ENCODE results near the gene SH3TC2. TPM values are rescaled to one million over a fixed set of nuclear protein-coding genes. Genes with fewer than 3 reads are reported as not detected.

Gene SH3TC2
- total and polyA plus RNA-seq, 2 donors (not counting 1 experiment from before 2014, with no cell fraction given) = not detected

- H3K9ac ChIP-seq (ENCODE audit: low read length) = no peak overlapping the region
- ATAC-seq (ENCODE audit: low read depth) (no peak), DNase-seq (no peak)
- H3K27me3 ChIP-seq (replicated peaks in 1 of 4; ENCODE audit: control extremely low read depth in 1 of 4, control insufficient read depth in 3 of 4, insufficient read depth in 4 of 4, low read length in 3 of 4) = no peaks in the 10 kb centered on the region
- H3K4me2 ChIP-seq (replicated peaks; ENCODE audit: low read depth, low read length, poor library complexity, severe bottlenecking) = no peak overlapping the region
- WGBS (ENCODE audit: insufficient coverage) = no CpG with 5 or more reads among the region's 1 CpG
- TF ChIP-seq EZH2 (IDR thresholded peaks at IDR 0.05; ENCODE audit: borderline replicate concordance, insufficient read depth, low read depth, low read length, poor library complexity, severe bottlenecking) (no peak), CTCF (IDR thresholded peaks at IDR 0.05) (no peak)
- no peaks in the 10 kb centered on the region for H3K9me3 ChIP-seq (ENCODE audit: control extremely low read depth in 1 of 3, control insufficient read depth in 2 of 3, insufficient read depth in 1 of 3, low read length in 2 of 3)
- H3K79me2 ChIP-seq (ENCODE audit: control insufficient read depth, insufficient read depth, low read length) = no peaks in the 10 kb centered on the region
- no peak overlapping the region for H3K27ac ChIP-seq (ENCODE audit: low read length in 2 of 2)
- no peaks in the 10 kb centered on the region for H3K4me1 Mint-ChIP-seq
- H3K4me3 ChIP-seq (ENCODE audit: control extremely low read depth in 1 of 5, extremely low read depth in 1 of 5, insufficient read depth in 1 of 5, low read depth in 2 of 5, low read length in 4 of 5) = no peak overlapping the region
- H3K4me1 ChIP-seq (ENCODE audit: control insufficient read depth in 2 of 2, insufficient read depth in 2 of 2, low read length in 2 of 2) = no peaks in the 10 kb centered on the region
- H3K27ac Mint-ChIP-seq = no peak overlapping the region
- ChIA-PET POLR2A (no interaction called here), CTCF (interaction anchor here (3.4 kb wide), 1 partner anchor 14 kb away, joined by 16 read pairs; no protein-coding TSS in a partner anchor)
- no peak overlapping the region for H2AFZ ChIP-seq (ENCODE audit: insufficient read depth, low read depth, low read length, poor library complexity, severe bottlenecking)
- H4K20me1 ChIP-seq (ENCODE audit: control insufficient read depth, insufficient read depth, low read length, poor library complexity, severe bottlenecking) = no peaks in the 10 kb centered on the region
- H3K4me3 Mint-ChIP-seq = no peak overlapping the region
- H3K27me3 Mint-ChIP-seq = peaks cover 25% of the 10 kb centered on the region
- intact Hi-C loops (cut with micrococcal nuclease) = no loop called here
- no peaks in the 10 kb centered on the region for H3K36me3 ChIP-seq (replicated peaks in 1 of 2; ENCODE audit: control extremely low read depth in 1 of 2, control insufficient read depth in 1 of 2, extremely low read depth in 1 of 2, insufficient read depth in 2 of 2, low read length in 1 of 2)
- no peaks in the 10 kb centered on the region for H3K9me3 Mint-ChIP-seq (ENCODE audit: insufficient read depth)
Measured at GRCh38 chr5:149022200-149022599, 40.7 kb downstream of the SH3TC2 start.

GRCh38 chr5:149019679-149020078 lies 43.2 kb downstream of the SH3TC2 start:
- H3K79me2 ChIP-seq (ENCODE audit: control insufficient read depth, insufficient read depth, low read length) = no peaks in the 10 kb centered on the region
- intact Hi-C loops (cut with micrococcal nuclease) = no loop called here
- H3K27me3 ChIP-seq (replicated peaks in 1 of 4; ENCODE audit: control extremely low read depth in 1 of 4, control insufficient read depth in 3 of 4, insufficient read depth in 4 of 4, low read length in 3 of 4) = no peaks in the 10 kb centered on the region
- no peak overlapping the region for H3K9ac ChIP-seq (ENCODE audit: low read length)
- no peaks in the 10 kb centered on the region for H3K9me3 Mint-ChIP-seq (ENCODE audit: insufficient read depth)
- peaks cover 25% of the 10 kb centered on the region for H3K27me3 Mint-ChIP-seq
- no peaks in the 10 kb centered on the region for H4K20me1 ChIP-seq (ENCODE audit: control insufficient read depth, insufficient read depth, low read length, poor library complexity, severe bottlenecking)
- H3K4me3 ChIP-seq (ENCODE audit: control extremely low read depth in 1 of 5, extremely low read depth in 1 of 5, insufficient read depth in 1 of 5, low read depth in 2 of 5, low read length in 4 of 5) = no peak overlapping the region
- ChIA-PET CTCF (interaction anchor here (0.7 to 0.9 kb wide), 3 partner anchors 23 to 289 kb away, joined by 3 read pairs; no protein-coding TSS in a partner anchor), POLR2A (no interaction called here)
- H3K4me1 Mint-ChIP-seq = no peaks in the 10 kb centered on the region
- H3K4me1 ChIP-seq (ENCODE audit: control insufficient read depth in 2 of 2, insufficient read depth in 2 of 2, low read length in 2 of 2) = no peaks in the 10 kb centered on the region
- no peak overlapping the region for H2AFZ ChIP-seq (ENCODE audit: insufficient read depth, low read depth, low read length, poor library complexity, severe bottlenecking)
- WGBS (ENCODE audit: insufficient coverage) = no CpG with 5 or more reads among the region's 4 CpGs
- DNase-seq = no peak
- H3K9me3 ChIP-seq (ENCODE audit: control extremely low read depth in 1 of 3, control insufficient read depth in 2 of 3, insufficient read depth in 1 of 3, low read length in 2 of 3) = no peaks in the 10 kb centered on the region
- ATAC-seq (ENCODE audit: low read depth) = no peak
- H3K4me2 ChIP-seq (replicated peaks; ENCODE audit: low read depth, low read length, poor library complexity, severe bottlenecking) = no peak overlapping the region
- no peak overlapping the region for H3K4me3 Mint-ChIP-seq
- H3K36me3 ChIP-seq (replicated peaks in 1 of 2; ENCODE audit: control extremely low read depth in 1 of 2, control insufficient read depth in 1 of 2, extremely low read depth in 1 of 2, insufficient read depth in 2 of 2, low read length in 1 of 2) = no peaks in the 10 kb centered on the region
- no peak overlapping the region for H3K27ac Mint-ChIP-seq
- no peak overlapping the region for H3K27ac ChIP-seq (ENCODE audit: low read length in 2 of 2)
- no peak for TF ChIP-seq EZH2 (IDR thresholded peaks at IDR 0.05; ENCODE audit: borderline replicate concordance, insufficient read depth, low read depth, low read length, poor library complexity, severe bottlenecking)
- TF ChIP-seq CTCF (IDR thresholded peaks at IDR 0.05) = no peak

Data from B cell (primary cell).